Brain pericyte (primary cell): ENCODE results near the gene CPT1C.
A peak's percentile ranks its signal among the peaks of the same experiment; 100 is the strongest.

Source experiments
- DNase-seq: peaks from one replicate; pipeline ENCODE4 v3.0.0-alpha.2; 2012; ENCODE audit warnings: low read depth, low spot score

Gene CPT1C

DNA sequence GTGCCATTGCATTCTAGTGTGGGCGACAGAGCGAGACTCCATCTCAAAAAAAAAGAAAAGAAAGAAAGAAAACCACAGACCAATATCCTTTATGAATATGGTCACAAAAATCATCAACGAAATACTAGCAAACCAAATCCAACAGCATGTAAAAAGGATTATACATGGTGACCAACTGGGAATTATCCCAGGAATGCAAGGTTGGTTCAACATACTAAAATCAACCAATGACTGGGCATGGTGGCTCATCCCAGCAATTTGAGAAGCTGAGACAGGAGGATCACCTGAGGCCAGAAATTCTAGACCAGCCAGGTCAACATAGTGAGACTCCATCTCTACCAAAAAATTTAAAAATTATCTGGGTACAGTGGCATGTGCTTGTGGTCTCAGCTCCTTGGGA is 65.0 kb downstream of the CPT1C start:
- no peak for DNase-seq

GRCh38 chr19:49758292-49758691 is 67.4 kb downstream of the CPT1C start:
- DNase-seq = peak; percentile 51

- DNase-seq = no peak
Observed at GRCh38 chr19:49761249-49761624, 70.3 kb downstream of the CPT1C start.

- DNase-seq = peak; percentile 39
Observed at GRCh38 chr19:49761625-49762311, 70.9 kb downstream of the CPT1C start.

DNA sequence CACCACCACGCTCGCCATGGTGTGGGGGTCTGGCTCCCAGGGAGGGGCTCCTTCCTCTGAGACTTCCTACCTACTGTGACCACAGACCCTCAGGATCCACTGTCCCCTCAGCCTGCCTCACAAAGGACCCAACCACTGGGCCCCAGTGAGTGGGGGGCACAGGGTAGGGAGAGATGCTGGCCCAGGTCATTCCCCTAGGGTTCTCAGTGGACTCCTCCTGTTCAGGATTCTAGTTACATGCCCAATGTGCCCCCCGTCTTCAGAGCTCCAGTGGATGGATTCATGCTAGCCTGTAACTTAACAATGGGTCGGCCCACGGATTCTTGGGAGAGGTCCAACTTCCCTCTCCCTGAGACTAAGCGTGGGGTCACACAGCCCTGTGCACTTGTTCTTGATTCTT is 72.3 kb downstream of the CPT1C start, which contains the start of gene TSKS:
TSKS (minus strand) TSS at position 77 of the 400 bp plus-strand sequence; CDS start at position 18, 59 bp downstream.
- no peak for DNase-seq
